DND-41 (cell line): ENCODE data around the gene PHRF1.

Source experiments
- ATAC-seq: fragments of 200-7000 bp; cut with Tn5 transposase; 3 replicates; pipeline ENCODE4 v1.9.1; 2021; ENCODE audit warnings: low read depth; ENCODE audit not compliant: insufficient read depth
- DNase-seq: peaks from one replicate; pipeline ENCODE4 v3.0.0-alpha.2; 2020
- H2AFZ ChIP-seq: 2 replicates; pipeline ENCODE4 v1.6.0; 2012; ENCODE audit warnings: low read depth, low read length
- H3K27ac ChIP-seq: 2 replicates; pipeline ENCODE4 v1.5.1; 2012; ENCODE audit warnings: low read length, inconsistent platforms
- H3K27me3 ChIP-seq: fragments of 200-600 bp; sonication (generic); 2 replicates; pipeline ENCODE4 v1.6.0; 2012; ENCODE audit warnings: low read length, mild to moderate bottlenecking, inconsistent platforms; ENCODE audit not compliant: insufficient read depth, poor library complexity
- H3K36me3 ChIP-seq: 2 replicates; pipeline ENCODE4 v1.5.1; 2012; ENCODE audit warnings: low read length, inconsistent platforms; ENCODE audit not compliant: insufficient read depth
- H3K4me1 ChIP-seq: 2 replicates; pipeline ENCODE4 v1.5.1; 2012; ENCODE audit warnings: mild to moderate bottlenecking, low read length; ENCODE audit not compliant: insufficient read depth
- H3K4me2 ChIP-seq: 2 replicates; pipeline ENCODE4 v1.6.0; 2012; ENCODE audit warnings: mild to moderate bottlenecking, moderate library complexity, low read length, inconsistent platforms; ENCODE audit not compliant: insufficient read depth
- H3K4me3 ChIP-seq, 2 experiments: fragments of 200-600 bp in 1 of 2; shearing (Covaris generic) in 1 of 2; 2 replicates each; pipeline ENCODE4 v1.5.1; 2012 to 2016; ENCODE audit warnings: inconsistent platforms in 2 of 2, low read length in 2 of 2, mild to moderate bottlenecking in 2 of 2, low read depth in 1 of 2, moderate library complexity in 1 of 2
- H3K79me2 ChIP-seq: 2 replicates; pipeline ENCODE4 v1.6.0; 2012; ENCODE audit warnings: low read length, inconsistent platforms; ENCODE audit not compliant: insufficient read depth
- H3K9ac ChIP-seq: 2 replicates; pipeline ENCODE4 v1.6.0; 2012; ENCODE audit warnings: low read depth, mild to moderate bottlenecking, inconsistent platforms, low read length, moderate library complexity
- H3K9me3 ChIP-seq: 2 replicates; pipeline ENCODE4 v1.5.1; 2012; ENCODE audit warnings: low read length, moderate library complexity, mild to moderate bottlenecking, inconsistent platforms; ENCODE audit not compliant: insufficient read depth, severe bottlenecking
- H4K20me1 ChIP-seq: 2 replicates; pipeline ENCODE4 v1.6.0; 2012; ENCODE audit warnings: low read length; ENCODE audit not compliant: insufficient read depth
- EZH2 ChIP-seq: IDR thresholded peaks from 3 replicates; pipeline ENCODE4 v1.6.1; 2012; ENCODE audit warnings: borderline replicate concordance, low read depth, mild to moderate bottlenecking, moderate library complexity, low read length, inconsistent platforms; ENCODE audit not compliant: severe bottlenecking
- TF ChIP-seq, protein P1 (sequence below): IDR thresholded peaks from 2 replicates; pipeline ENCODE4 v1.5.1; 2012; ENCODE audit warnings: borderline replicate concordance, low read length, moderate library complexity, mild to moderate bottlenecking; ENCODE audit not compliant: poor library complexity, severe bottlenecking; ENCODE audit errors: extremely low read depth

PHRF1 gene

DNA sequence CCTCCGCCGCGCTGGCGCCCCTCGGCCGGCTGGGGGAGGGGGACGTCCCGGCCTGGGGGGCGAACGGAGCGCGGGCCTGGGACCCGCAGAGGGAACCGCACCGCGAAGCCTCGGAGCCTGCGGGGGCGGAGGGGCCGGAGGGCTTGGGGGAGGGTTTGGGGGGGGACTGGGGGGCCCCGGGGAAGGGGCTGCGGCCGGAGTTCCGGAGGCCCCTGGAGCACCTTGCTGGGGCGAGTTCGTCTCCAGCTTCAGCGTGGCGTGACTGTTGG lies 51.0 kb downstream of the PHRF1 start:
- no peak overlapping the region for H3K9ac ChIP-seq
- H3K4me2 ChIP-seq = no peak overlapping the region
- no peaks in the 10 kb centered on the region for H3K27me3 ChIP-seq
- H3K27ac ChIP-seq = no peak overlapping the region
- H3K4me3 ChIP-seq = no peak overlapping the region
- H2AFZ ChIP-seq = no peak overlapping the region
- H3K4me1 ChIP-seq = no peaks in the 10 kb centered on the region
- no peaks in the 10 kb centered on the region for H4K20me1 ChIP-seq
- no peak for ATAC-seq
- no peak for TF ChIP-seq EZH2
- TF ChIP-seq, protein P1, sequence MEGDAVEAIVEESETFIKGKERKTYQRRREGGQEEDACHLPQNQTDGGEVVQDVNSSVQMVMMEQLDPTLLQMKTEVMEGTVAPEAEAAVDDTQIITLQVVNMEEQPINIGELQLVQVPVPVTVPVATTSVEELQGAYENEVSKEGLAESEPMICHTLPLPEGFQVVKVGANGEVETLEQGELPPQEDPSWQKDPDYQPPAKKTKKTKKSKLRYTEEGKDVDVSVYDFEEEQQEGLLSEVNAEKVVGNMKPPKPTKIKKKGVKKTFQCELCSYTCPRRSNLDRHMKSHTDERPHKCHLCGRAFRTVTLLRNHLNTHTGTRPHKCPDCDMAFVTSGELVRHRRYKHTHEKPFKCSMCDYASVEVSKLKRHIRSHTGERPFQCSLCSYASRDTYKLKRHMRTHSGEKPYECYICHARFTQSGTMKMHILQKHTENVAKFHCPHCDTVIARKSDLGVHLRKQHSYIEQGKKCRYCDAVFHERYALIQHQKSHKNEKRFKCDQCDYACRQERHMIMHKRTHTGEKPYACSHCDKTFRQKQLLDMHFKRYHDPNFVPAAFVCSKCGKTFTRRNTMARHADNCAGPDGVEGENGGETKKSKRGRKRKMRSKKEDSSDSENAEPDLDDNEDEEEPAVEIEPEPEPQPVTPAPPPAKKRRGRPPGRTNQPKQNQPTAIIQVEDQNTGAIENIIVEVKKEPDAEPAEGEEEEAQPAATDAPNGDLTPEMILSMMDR = no peak
- H3K36me3 ChIP-seq = peaks cover 7% of the 10 kb centered on the region; the same call in 1 of the 2 replicates
- DNase-seq = no peak
- no peaks in the 10 kb centered on the region for H3K79me2 ChIP-seq
- H3K9me3 ChIP-seq = no peaks in the 10 kb centered on the region

DNA sequence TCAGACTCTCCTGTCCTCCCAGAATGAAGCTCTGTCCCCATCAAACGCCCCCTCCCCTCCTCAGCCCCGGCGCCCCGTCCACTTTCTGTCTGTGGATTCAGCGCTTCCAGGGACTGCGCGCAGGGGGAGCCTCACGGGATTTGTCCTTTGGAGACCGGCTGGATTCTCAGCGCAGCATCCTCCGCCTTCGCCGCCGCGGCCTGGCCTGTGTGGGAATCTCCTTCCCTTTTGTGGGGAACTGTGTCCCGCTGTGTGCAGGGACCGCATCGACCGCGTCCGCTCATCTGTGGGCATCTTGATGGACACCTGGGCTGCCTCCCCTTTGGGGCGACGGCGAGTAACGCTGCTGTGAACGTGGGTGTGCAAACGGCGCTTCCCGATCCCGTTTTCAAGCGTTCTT lies 51.8 kb downstream of the PHRF1 start:
- no peaks in the 10 kb centered on the region for H3K4me1 ChIP-seq
- no peaks in the 10 kb centered on the region for H3K9me3 ChIP-seq
- no peaks in the 10 kb centered on the region for H3K27me3 ChIP-seq
- H4K20me1 ChIP-seq = no peaks in the 10 kb centered on the region
- TF ChIP-seq EZH2 = no peak
- TF ChIP-seq, protein P1 = no peak
- no peaks in the 10 kb centered on the region for H3K79me2 ChIP-seq
- H3K36me3 ChIP-seq = 0 out of 2 replicates have a peak, but pooled peaks cover 3% of the 10 kb centered on the region
- H3K4me3 ChIP-seq = no peak overlapping the region
- H2AFZ ChIP-seq = no peak overlapping the region
- no peak overlapping the region for H3K9ac ChIP-seq
- no peak for DNase-seq
- H3K4me2 ChIP-seq = no peak overlapping the region
- ATAC-seq = no peak
- H3K27ac ChIP-seq = no peak overlapping the region

DNA sequence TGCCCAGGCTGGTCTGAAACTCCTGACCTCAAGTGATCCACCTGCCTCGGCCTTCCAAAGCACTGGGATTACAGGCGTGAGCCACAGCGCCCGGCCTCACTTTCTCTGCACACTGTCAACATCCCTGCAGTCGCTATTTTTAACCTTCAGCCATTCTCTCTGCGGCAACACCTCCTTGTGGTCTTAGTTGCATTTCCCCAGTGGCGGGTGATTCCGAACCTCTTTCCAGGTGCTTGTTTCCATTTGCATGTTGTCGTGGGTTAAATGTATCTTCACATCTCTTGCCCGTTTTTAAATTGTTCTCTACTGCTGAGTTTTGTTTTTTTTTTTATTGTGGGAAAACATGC lies 52.9 kb downstream of the PHRF1 start:
- Histone ChIP-seq H4K20me1 (no peaks in the 10 kb centered on the region), H3K4me2 (no peak overlapping the region), H3K4me3 (no peak overlapping the region), H3K27me3 (no peaks in the 10 kb centered on the region), H3K27ac (no peak overlapping the region), H3K36me3 (0 out of 2 replicates have a peak, but pooled peaks cover 3% of the 10 kb centered on the region), H3K4me1 (no peaks in the 10 kb centered on the region), H3K79me2 (no peaks in the 10 kb centered on the region), H3K9ac (no peak overlapping the region), H2AFZ (no peak overlapping the region), H3K9me3 (no peaks in the 10 kb centered on the region)
- ATAC-seq (no peak), DNase-seq (no peak)
- TF ChIP-seq EZH2 = no peak
- TF ChIP-seq, protein P1 = no peak

DNA sequence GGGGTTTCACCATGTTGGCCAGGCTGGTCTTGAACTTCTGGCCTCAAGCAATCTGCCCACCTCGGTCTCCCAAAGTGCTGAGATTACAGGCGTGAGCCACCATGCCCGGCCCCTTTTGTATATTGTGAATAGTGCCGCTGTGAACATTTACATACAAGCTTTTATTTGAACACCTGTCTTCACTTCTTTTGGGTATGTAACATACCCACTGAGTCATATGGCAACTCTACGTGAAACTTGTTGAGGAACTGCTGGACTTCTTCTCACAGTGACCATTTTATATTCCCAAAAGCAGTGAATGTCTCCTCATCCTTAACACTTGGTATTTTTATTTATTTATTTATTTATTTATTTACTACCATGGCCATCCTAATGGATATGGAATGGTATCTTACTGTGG lies 54.6 kb downstream of the PHRF1 start:
- Histone ChIP-seq H3K4me2 (no peak overlapping the region), H4K20me1 (no peaks in the 10 kb centered on the region), H3K9me3 (no peaks in the 10 kb centered on the region), H3K9ac (no peak overlapping the region), H3K27ac (no peak overlapping the region), H3K36me3 (0 out of 2 replicates have a peak, but pooled peaks cover 3% of the 10 kb centered on the region), H3K4me3 (no peak overlapping the region), H3K27me3 (no peaks in the 10 kb centered on the region), H3K4me1 (no peaks in the 10 kb centered on the region), H2AFZ (no peak overlapping the region), H3K79me2 (no peaks in the 10 kb centered on the region)
- DNase-seq = no peak
- no peak for TF ChIP-seq EZH2
- TF ChIP-seq, protein P1 = no peak
- no peak for ATAC-seq
